ENCODE results near the gene MIPEP. TPM values are rescaled to one million over a fixed set of nuclear protein-coding genes. Genes with fewer than 3 reads are reported as not detected.

Gene MIPEP
- polyA plus RNA-seq, 2 of the 4 experiments (the other 2 are of a cell fraction) = 21.6 to 32.8 TPM

DNA sequence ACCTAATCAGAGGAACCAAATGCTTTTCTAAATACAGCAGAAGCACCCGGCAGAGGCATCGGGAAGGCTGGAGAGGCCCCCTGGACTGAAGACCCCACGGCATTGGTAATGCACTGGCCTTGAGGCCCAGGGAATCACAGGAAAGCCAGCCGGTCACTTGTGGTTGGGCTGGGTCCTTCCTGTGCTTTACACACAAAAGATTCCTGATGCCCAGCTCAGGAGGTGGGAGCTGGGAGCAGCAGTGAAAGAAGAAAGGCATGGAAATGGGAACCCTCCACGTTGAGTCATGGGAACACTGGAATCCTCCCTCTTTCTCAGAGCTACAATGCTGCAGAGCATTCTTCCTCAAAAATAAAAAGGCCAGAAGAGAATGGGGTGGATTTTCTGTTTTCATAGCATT is 192.6 kb downstream of the MIPEP start:
- ATAC-seq = no peak
- TF ChIP-seq SMC3 (IDR thresholded peaks at IDR 0.05) (no peak), KDM1A (IDR thresholded peaks at IDR 0.05; ENCODE audit: low read depth) (no peak)
- 67% methylated on average over 2 of the region's 5 CpGs for WGBS (ENCODE audit: missing lambda C conversion rate)

DNA sequence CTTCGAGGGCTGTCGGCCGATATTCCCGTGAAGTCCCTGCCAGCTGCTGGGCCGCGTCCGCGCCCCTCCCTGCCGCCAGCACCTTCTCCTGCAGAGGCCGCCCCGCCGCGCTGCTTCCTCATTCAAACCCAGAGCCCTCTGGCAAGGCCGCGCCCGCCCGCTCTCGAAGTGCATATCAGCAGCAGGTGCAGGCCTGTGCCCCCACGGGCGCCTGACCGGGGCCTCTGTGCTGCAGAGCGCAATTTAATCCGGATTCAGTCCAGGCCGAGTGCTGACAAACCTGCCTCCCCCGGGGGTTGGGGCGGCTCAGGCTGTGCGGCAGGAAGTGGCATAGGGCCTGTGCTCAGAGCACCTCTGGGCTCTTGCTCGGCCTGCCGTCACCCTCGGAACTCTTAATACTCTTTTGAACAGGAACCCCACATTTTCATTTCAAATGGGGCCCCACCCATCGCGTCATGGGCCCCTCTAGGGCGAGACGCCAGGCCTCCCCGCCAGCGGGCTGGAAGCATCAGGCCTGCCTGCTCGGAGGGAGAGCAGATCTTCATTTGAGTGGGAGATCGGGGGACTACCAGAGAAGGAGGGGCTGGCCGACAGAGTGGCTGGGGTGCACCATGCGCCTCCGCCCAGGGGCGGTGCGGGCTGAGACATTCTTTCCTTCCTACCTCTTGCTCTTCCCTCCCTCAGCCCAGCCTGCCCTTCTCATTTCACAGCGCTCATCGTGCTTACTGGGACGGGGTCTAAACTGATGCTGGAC is 193.3 kb downstream of the MIPEP start:
- CTCF ChIA-PET = no interaction called here
- no peak overlapping the region for H3K4me2 ChIP-seq
- POLR2A ChIA-PET = no interaction called here
- FAIRE-seq = no peak
- no peak overlapping the region for H3K27ac ChIP-seq
- TF ChIP-seq RAD21 (conservative IDR thresholded peaks at IDR 0.05 in 1 of 2, IDR thresholded peaks at IDR 0.05 in 1 of 2) = no peak
- TF ChIP-seq, protein P1, sequence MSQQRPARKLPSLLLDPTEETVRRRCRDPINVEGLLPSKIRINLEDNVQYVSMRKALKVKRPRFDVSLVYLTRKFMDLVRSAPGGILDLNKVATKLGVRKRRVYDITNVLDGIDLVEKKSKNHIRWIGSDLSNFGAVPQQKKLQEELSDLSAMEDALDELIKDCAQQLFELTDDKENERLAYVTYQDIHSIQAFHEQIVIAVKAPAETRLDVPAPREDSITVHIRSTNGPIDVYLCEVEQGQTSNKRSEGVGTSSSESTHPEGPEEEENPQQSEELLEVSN (IDR thresholded peaks at IDR 0.05; ENCODE audit: borderline replicate concordance, low read depth) = no peak
- no peak for TF ChIP-seq CHD4 (IDR thresholded peaks at IDR 0.05; ENCODE audit: borderline replicate concordance)
- no peak for TF ChIP-seq ZFP36 (IDR thresholded peaks at IDR 0.05; ENCODE audit: borderline replicate concordance, partially characterized antibody)
- no peak for TF ChIP-seq RFX5 (IDR thresholded peaks at IDR 0.05)
- TF ChIP-seq PHF8 (IDR thresholded peaks at IDR 0.05; ENCODE audit: borderline replicate concordance, low read depth) = no peak
- TF ChIP-seq JUN (IDR thresholded peaks at IDR 0.05) = no peak
- TF ChIP-seq KDM1A (IDR thresholded peaks at IDR 0.05; ENCODE audit: low read depth) = no peak
- TF ChIP-seq EHF (CRISPR knock-in tag; IDR thresholded peaks at IDR 0.05) = no peak
- TF ChIP-seq RNF2 (IDR thresholded peaks at IDR 0.05; ENCODE audit: borderline replicate concordance, low read depth) = no peak
- TF ChIP-seq HDAC2 (IDR thresholded peaks at IDR 0.05) = no peak
- no peak for TF ChIP-seq FOSB (CRISPR knock-in tag; IDR thresholded peaks at IDR 0.05)
- TF ChIP-seq EHMT2 (IDR thresholded peaks at IDR 0.05; ENCODE audit: low read depth) = no peak
- no peak for TF ChIP-seq ZC3H11A (IDR thresholded peaks at IDR 0.05)
- TF ChIP-seq ZNF302 (CRISPR knock-in tag; IDR thresholded peaks at IDR 0.05) = no peak
- no peak for TF ChIP-seq NFE2L2 (conservative IDR thresholded peaks at IDR 0.05; ENCODE audit: low read length)
- TF ChIP-seq, protein P2, sequence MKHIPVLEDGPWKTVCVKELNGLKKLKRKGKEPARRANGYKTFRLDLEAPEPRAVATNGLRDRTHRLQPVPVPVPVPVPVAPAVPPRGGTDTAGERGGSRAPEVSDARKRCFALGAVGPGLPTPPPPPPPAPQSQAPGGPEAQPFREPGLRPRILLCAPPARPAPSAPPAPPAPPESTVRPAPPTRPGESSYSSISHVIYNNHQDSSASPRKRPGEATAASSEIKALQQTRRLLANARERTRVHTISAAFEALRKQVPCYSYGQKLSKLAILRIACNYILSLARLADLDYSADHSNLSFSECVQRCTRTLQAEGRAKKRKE (CRISPR knock-in tag; IDR thresholded peaks at IDR 0.05; ENCODE audit: low read depth) = no peak
- 94% methylated on average over 32 of the region's 46 CpGs for WGBS (ENCODE audit: missing lambda C conversion rate)
- H3K4me1 ChIP-seq = no peaks in the 10 kb centered on the region
- H3K4me3 ChIP-seq = no peak overlapping the region
- ATAC-seq = no peak
- no peak for DNase-seq (ENCODE audit: low read depth in 1 of 2, low spot score in 1 of 2)
- no peaks in the 10 kb centered on the region for H3K9me3 ChIP-seq

More for the DNA sequence above, 192.6 kb downstream of the MIPEP start:
- POLR2A ChIA-PET = no interaction called here
- Histone ChIP-seq H3K4me1 (no peaks in the 10 kb centered on the region), H3K27ac (no peak overlapping the region), H3K9me3 (no peaks in the 10 kb centered on the region), H3K4me2 (no peak overlapping the region), H3K4me3 (no peak overlapping the region)
- FAIRE-seq (no peak), DNase-seq (ENCODE audit: low read depth in 1 of 2, low spot score in 1 of 2) (no peak)
- CTCF ChIA-PET = no interaction called here

DNA sequence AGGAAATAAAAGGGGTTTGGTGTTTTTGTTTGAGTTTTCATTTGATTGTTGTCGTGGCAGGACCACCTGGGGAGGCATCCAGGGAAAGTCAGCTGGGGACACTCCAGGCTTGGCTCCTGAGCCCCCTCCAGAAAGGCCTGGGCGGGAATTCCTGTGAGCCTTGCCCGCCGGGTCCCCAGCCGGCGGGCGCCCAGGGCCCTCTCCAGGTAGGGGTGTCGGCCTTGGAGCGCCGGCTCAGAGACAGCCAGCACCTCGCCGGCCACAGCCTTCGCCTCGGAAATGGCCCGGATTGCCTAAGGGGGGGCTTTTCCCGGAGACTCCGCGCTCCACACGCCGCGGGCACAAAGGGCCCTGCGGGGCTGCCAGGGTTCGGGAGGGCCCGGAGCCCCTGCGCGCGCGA is 194.0 kb downstream of the MIPEP start:
- Histone ChIP-seq H3K27ac (no peak overlapping the region), H3K4me1 (no peaks in the 10 kb centered on the region), H3K4me2 (no peak overlapping the region), H3K4me3 (no peak overlapping the region), H3K9me3 (no peaks in the 10 kb centered on the region)
- FAIRE-seq = no peak
- WGBS (ENCODE audit: missing lambda C conversion rate) = 89% methylated on average over 13 of the region's 28 CpGs
- ATAC-seq = no peak
- POLR2A ChIA-PET = no interaction called here
- DNase-seq (ENCODE audit: low read depth in 1 of 2, low spot score in 1 of 2) = no peak
- CTCF ChIA-PET = no interaction called here
- TF ChIP-seq, protein P3, sequence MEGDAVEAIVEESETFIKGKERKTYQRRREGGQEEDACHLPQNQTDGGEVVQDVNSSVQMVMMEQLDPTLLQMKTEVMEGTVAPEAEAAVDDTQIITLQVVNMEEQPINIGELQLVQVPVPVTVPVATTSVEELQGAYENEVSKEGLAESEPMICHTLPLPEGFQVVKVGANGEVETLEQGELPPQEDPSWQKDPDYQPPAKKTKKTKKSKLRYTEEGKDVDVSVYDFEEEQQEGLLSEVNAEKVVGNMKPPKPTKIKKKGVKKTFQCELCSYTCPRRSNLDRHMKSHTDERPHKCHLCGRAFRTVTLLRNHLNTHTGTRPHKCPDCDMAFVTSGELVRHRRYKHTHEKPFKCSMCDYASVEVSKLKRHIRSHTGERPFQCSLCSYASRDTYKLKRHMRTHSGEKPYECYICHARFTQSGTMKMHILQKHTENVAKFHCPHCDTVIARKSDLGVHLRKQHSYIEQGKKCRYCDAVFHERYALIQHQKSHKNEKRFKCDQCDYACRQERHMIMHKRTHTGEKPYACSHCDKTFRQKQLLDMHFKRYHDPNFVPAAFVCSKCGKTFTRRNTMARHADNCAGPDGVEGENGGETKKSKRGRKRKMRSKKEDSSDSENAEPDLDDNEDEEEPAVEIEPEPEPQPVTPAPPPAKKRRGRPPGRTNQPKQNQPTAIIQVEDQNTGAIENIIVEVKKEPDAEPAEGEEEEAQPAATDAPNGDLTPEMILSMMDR (IDR thresholded peaks at IDR 0.05) = no peak
- TF ChIP-seq, protein P4, sequence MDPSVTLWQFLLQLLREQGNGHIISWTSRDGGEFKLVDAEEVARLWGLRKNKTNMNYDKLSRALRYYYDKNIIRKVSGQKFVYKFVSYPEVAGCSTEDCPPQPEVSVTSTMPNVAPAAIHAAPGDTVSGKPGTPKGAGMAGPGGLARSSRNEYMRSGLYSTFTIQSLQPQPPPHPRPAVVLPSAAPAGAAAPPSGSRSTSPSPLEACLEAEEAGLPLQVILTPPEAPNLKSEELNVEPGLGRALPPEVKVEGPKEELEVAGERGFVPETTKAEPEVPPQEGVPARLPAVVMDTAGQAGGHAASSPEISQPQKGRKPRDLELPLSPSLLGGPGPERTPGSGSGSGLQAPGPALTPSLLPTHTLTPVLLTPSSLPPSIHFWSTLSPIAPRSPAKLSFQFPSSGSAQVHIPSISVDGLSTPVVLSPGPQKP (IDR thresholded peaks at IDR 0.05; ENCODE audit: low read depth, low read length) = no peak
- TF ChIP-seq CBX8 (IDR thresholded peaks at IDR 0.05) (no peak), RNF2 (IDR thresholded peaks at IDR 0.05; ENCODE audit: borderline replicate concordance, low read depth) (no peak), NPAS2 (CRISPR knock-in tag; IDR thresholded peaks at IDR 0.05; ENCODE audit: borderline replicate concordance) (no peak), FOSL2 (IDR thresholded peaks at IDR 0.05) (no peak), FOSL2 (CRISPR knock-in tag; IDR thresholded peaks at IDR 0.05) (no peak), CHD2 (IDR thresholded peaks at IDR 0.05; ENCODE audit: low read length, partially characterized antibody) (no peak), NFE2L2 (conservative IDR thresholded peaks at IDR 0.05; ENCODE audit: low read length) (no peak), RFX5 (IDR thresholded peaks at IDR 0.05) (no peak), FOSB (CRISPR knock-in tag; IDR thresholded peaks at IDR 0.05) (no peak)
- TF ChIP-seq, protein P5, sequence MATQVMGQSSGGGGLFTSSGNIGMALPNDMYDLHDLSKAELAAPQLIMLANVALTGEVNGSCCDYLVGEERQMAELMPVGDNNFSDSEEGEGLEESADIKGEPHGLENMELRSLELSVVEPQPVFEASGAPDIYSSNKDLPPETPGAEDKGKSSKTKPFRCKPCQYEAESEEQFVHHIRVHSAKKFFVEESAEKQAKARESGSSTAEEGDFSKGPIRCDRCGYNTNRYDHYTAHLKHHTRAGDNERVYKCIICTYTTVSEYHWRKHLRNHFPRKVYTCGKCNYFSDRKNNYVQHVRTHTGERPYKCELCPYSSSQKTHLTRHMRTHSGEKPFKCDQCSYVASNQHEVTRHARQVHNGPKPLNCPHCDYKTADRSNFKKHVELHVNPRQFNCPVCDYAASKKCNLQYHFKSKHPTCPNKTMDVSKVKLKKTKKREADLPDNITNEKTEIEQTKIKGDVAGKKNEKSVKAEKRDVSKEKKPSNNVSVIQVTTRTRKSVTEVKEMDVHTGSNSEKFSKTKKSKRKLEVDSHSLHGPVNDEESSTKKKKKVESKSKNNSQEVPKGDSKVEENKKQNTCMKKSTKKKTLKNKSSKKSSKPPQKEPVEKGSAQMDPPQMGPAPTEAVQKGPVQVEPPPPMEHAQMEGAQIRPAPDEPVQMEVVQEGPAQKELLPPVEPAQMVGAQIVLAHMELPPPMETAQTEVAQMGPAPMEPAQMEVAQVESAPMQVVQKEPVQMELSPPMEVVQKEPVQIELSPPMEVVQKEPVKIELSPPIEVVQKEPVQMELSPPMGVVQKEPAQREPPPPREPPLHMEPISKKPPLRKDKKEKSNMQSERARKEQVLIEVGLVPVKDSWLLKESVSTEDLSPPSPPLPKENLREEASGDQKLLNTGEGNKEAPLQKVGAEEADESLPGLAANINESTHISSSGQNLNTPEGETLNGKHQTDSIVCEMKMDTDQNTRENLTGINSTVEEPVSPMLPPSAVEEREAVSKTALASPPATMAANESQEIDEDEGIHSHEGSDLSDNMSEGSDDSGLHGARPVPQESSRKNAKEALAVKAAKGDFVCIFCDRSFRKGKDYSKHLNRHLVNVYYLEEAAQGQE (IDR thresholded peaks at IDR 0.05) = no peak
